Vagina (tissue), 2 donors: Measurements from ENCODE around the gene GATA5. TPM values are rescaled to one million over a fixed set of nuclear protein-coding genes. Genes with fewer than 3 reads are reported as not detected.

Experiments used
- DNase-seq, 2 donors: peaks; one replicate each; pipeline ENCODE4 v3.0.0-alpha.2; 2017; ENCODE audit errors: extremely low spot score in 2 of 2
- H3K27ac ChIP-seq: fragments of 200-600 bp; sonication (generic); one replicate; pipeline ENCODE4 v1.5.1; 2019
- H3K27me3 ChIP-seq: fragments of 200-600 bp; sonication (generic); one replicate; pipeline ENCODE4 v1.5.1; 2019
- H3K36me3 ChIP-seq, 2 donors: fragments of 200-600 bp; sonication (generic); one replicate each; pipeline ENCODE4 v1.5.1; 2017 to 2019
- H3K4me1 ChIP-seq: fragments of 200-600 bp; sonication (generic); one replicate; pipeline ENCODE4 v1.5.1; 2019
- H3K4me3 ChIP-seq, 2 donors: fragments of 200-600 bp; sonication (generic); 1 replicate in 1 of 2; 2 replicates in 1 of 2; pipeline ENCODE4 v1.5.1; 2016 to 2019
- H3K9me3 ChIP-seq: fragments of 200-600 bp; sonication (generic); one replicate; pipeline ENCODE4 v1.5.1; 2019
- POLR2A ChIP-seq, 2 donors: fragments of 450-650 bp; IDR thresholded peaks; one replicate each; pipeline ENCODE4 v1.6.1; 2017; ENCODE audit warnings: antibody characterized with exemption in 2 of 2, mild to moderate bottlenecking in 2 of 2, moderate library complexity in 2 of 2
- POLR2AphosphoS5 ChIP-seq, 2 donors: sonication (generic); formaldehyde crosslinking; IDR thresholded peaks; one replicate each; pipeline ENCODE4 v1.9.0; 2017; ENCODE audit warnings: antibody characterized with exemption in 2 of 2, mild to moderate bottlenecking in 2 of 2, low read depth in 1 of 2; ENCODE audit not compliant: insufficient read depth in 1 of 2
- intact Hi-C: fragments of 100-400 bp; cut with DNase I; formaldehyde crosslinking; loops from one replicate; pipeline ENCODE4 v1.15.1; 2023
- total RNA-seq: library from RNA; depleted of rRNA; stranded (reverse); fragments of >200 nt; gene quantifications from one replicate; pipeline ENCODE4 v1.2.3, GENCODE V29; 2016
- TF ChIP-seq, protein P1 (sequence below), 3 experiments: fragments of 450-650 bp in 2 of 3; fragments of 200-600 bp in 1 of 3; sonication (generic) in 1 of 3; IDR thresholded peaks; one replicate each; pipeline ENCODE4 v1.5.1; 2017 to 2019; ENCODE audit warnings: antibody characterized with exemption in 3 of 3, mild to moderate bottlenecking in 2 of 3, moderate library complexity in 2 of 3

GATA5 gene
- total RNA-seq, 1 donor from 2014 or later = 7.9 TPM

DNA sequence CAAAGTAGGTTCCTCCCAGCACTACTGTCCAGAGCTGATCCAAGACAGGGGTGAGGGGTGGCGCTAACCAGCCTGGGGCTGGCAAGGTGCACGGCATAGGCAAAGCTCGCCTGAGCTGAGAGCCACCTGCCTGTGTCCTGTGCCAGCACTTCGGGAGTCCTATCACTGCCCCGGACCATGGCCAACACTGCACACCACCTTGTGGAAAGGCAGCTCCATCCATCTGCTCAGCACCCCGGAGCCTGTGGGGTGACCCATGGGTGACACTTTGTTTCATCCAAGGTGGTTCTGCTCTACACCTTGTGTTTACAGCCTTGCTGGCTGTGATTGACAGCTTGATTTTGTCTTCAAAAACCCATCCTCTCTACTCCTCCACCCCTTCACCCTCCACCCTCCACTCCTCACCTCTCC, 32.9 kb upstream of the GATA5 start:
- DNase-seq = no peak
- Histone ChIP-seq H3K9me3 (no peaks in the 10 kb centered on the region), H3K4me3 (no peak overlapping the region), H3K27ac (no peak overlapping the region), H3K27me3 (no peaks in the 10 kb centered on the region), H3K4me1 (no peaks in the 10 kb centered on the region), H3K36me3 (no peaks in the 10 kb centered on the region)
- intact Hi-C loops = no loop called here
- no peak for TF ChIP-seq POLR2A (IDR thresholded peaks at IDR 0.05)
- TF ChIP-seq, protein P1, sequence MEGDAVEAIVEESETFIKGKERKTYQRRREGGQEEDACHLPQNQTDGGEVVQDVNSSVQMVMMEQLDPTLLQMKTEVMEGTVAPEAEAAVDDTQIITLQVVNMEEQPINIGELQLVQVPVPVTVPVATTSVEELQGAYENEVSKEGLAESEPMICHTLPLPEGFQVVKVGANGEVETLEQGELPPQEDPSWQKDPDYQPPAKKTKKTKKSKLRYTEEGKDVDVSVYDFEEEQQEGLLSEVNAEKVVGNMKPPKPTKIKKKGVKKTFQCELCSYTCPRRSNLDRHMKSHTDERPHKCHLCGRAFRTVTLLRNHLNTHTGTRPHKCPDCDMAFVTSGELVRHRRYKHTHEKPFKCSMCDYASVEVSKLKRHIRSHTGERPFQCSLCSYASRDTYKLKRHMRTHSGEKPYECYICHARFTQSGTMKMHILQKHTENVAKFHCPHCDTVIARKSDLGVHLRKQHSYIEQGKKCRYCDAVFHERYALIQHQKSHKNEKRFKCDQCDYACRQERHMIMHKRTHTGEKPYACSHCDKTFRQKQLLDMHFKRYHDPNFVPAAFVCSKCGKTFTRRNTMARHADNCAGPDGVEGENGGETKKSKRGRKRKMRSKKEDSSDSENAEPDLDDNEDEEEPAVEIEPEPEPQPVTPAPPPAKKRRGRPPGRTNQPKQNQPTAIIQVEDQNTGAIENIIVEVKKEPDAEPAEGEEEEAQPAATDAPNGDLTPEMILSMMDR (IDR thresholded peaks at IDR 0.05) = no peak
- TF ChIP-seq POLR2AphosphoS5 (IDR thresholded peaks at IDR 0.05; ENCODE audit: insufficient read depth in 1 of 2, low read depth in 1 of 2) = no peak

DNA sequence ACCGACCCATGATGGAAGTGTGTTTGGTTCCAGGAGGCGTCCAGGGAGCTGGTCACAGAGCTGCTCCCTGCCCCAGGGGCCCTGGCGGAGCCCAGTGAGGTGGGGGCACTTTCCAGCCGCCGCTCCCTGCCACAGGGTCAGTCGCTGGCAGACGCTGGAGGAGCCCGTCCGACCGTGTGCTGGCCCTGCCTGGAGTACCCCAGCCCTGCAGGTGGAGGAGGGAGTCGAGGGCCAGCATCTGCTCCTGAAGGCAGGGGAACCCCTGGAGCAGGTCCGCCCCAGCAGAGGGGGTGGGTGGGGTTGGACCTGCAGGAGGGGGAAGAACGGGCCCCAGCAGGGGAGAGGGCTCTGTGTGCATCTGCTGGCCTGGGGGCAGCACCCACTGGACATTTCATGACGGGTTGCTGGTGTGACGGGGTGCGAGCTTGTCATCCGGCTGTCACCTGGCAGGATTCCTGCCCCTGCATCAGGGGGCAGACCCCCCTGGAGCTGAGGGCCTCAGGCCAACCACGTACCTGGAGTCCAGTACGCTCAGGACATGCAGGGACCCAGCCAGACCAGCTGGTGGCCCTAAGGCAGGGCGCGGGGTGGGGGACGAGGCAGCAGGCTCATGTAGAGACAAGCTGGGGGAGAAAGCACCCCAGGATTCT, 32.3 kb upstream of the GATA5 start:
- Histone ChIP-seq H3K4me3 (no peak overlapping the region), H3K27ac (no peak overlapping the region), H3K4me1 (no peaks in the 10 kb centered on the region), H3K36me3 (no peaks in the 10 kb centered on the region), H3K9me3 (no peaks in the 10 kb centered on the region), H3K27me3 (no peaks in the 10 kb centered on the region)
- no peak for DNase-seq
- intact Hi-C loops = no loop called here
- TF ChIP-seq, protein P1 (IDR thresholded peaks at IDR 0.05) = no peak
- TF ChIP-seq POLR2A (IDR thresholded peaks at IDR 0.05) (no peak), POLR2AphosphoS5 (IDR thresholded peaks at IDR 0.05; ENCODE audit: insufficient read depth in 1 of 2, low read depth in 1 of 2) (no peak)

DNA sequence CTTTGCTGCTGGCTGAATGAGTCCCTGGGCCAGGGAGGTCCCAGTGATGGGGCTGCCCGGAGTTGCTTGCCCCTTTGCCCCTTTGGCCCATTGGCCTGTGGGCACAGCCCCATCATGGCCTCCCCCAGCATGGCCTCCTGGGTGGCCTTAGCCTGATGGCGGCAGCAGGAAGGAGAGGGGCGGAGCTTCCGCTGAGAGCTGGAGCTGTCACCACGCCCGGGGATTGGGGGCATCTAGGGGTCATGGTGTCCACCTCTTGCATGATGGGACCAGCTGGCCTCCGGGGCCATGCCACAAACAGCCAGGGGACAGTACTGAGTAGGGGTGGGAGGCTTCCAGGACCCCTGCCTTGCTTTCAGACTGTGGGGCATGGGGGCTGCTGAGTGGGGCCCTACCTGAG, 31.5 kb upstream of the GATA5 start:
- no peak for TF ChIP-seq POLR2A (IDR thresholded peaks at IDR 0.05)
- TF ChIP-seq POLR2AphosphoS5 (IDR thresholded peaks at IDR 0.05; ENCODE audit: insufficient read depth in 1 of 2, low read depth in 1 of 2) = no peak
- TF ChIP-seq, protein P1 (IDR thresholded peaks at IDR 0.05) = no peak
- Histone ChIP-seq H3K4me3 (no peak overlapping the region), H3K36me3 (no peaks in the 10 kb centered on the region), H3K9me3 (no peaks in the 10 kb centered on the region), H3K4me1 (no peaks in the 10 kb centered on the region), H3K27me3 (no peaks in the 10 kb centered on the region), H3K27ac (no peak overlapping the region)
- intact Hi-C loops = no loop called here
- DNase-seq = no peak

DNA sequence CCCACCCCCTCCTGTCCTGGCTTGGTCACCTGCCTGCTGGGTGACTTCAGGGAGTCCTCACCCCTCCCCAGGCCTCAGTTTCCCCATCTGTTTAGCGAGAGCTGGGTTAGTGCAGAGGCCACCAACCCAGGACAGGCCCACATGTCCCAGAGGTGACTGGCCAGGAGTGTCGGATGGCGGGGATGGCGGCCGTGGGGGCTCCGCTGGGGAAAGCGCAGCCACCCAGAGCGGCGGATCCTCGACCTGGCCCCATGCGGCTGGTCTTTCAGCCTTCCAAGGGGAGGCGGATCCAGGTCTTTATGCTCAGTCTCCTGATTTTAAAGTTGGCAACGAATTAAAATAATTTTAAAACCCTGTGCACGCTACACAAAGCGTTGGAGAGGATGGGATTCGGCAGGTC, 31.0 kb upstream of the GATA5 start:
- no peaks in the 10 kb centered on the region for H3K9me3 ChIP-seq
- DNase-seq = no peak
- intact Hi-C loops = no loop called here
- no peaks in the 10 kb centered on the region for H3K4me1 ChIP-seq
- H3K36me3 ChIP-seq = no peaks in the 10 kb centered on the region
- H3K27ac ChIP-seq = no peak overlapping the region
- TF ChIP-seq, protein P1 (IDR thresholded peaks at IDR 0.05) = no peak
- TF ChIP-seq POLR2AphosphoS5 (IDR thresholded peaks at IDR 0.05; ENCODE audit: insufficient read depth in 1 of 2, low read depth in 1 of 2) (no peak), POLR2A (IDR thresholded peaks at IDR 0.05) (no peak)
- H3K27me3 ChIP-seq = no peaks in the 10 kb centered on the region
- no peak overlapping the region for H3K4me3 ChIP-seq

DNA sequence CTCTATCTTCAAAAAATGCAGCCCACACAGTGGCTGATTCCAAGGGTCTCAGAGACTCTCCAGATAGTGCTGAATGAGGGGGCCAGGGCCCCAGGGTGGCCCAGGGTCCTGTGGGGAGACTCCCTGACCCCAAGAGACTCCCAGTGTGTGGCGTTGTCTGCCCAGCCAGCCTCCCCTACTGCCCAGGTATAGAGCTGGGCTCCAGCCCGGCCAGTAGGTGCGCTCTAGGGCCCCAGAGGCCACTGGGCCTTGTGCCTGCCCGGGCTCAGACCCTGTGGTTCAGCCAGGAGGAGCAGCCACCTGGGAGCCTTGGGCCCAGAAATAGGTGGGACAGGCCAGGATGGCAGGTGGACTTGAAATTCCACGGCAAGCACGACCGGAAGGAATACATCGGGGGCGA, 30.3 kb upstream of the GATA5 start:
- Histone ChIP-seq H3K27ac (no peak overlapping the region), H3K4me1 (no peaks in the 10 kb centered on the region), H3K36me3 (no peaks in the 10 kb centered on the region), H3K4me3 (no peak overlapping the region), H3K27me3 (no peaks in the 10 kb centered on the region), H3K9me3 (no peaks in the 10 kb centered on the region)
- no peak for TF ChIP-seq POLR2A (IDR thresholded peaks at IDR 0.05)
- TF ChIP-seq, protein P1 (IDR thresholded peaks at IDR 0.05) = no peak
- no peak for TF ChIP-seq POLR2AphosphoS5 (IDR thresholded peaks at IDR 0.05; ENCODE audit: insufficient read depth in 1 of 2, low read depth in 1 of 2)
- DNase-seq = no peak
- intact Hi-C loops = no loop called here
